HepG2 (cell line): ENCODE results near the gene SFT2D1. TPM values are rescaled to one million over a fixed set of nuclear protein-coding genes. Genes with fewer than 3 reads are reported as not detected.

Source experiments
- CHD2 ChIP-seq: IDR thresholded peaks from 2 replicates; pipeline ENCODE4 v1.6.1; 2011; ENCODE audit warnings: low read depth, low read length, improper control_type of control experiment
- FOXO1 ChIP-seq: sonication (generic); formaldehyde crosslinking; IDR thresholded peaks from 2 replicates; pipeline ENCODE4 v1.4.0; 2020; ENCODE audit warnings: missing genetic modification reagents
- MYPOP ChIP-seq: sonication (generic); formaldehyde crosslinking; IDR thresholded peaks from 2 replicates; pipeline ENCODE4 v1.8.1; 2023; ENCODE audit warnings: mild to moderate bottlenecking, moderate library complexity, missing genetic modification reagents
- PHF21A ChIP-seq: sonication (generic); formaldehyde crosslinking; IDR thresholded peaks from 2 replicates; pipeline ENCODE4 v1.5.0; 2020; ENCODE audit warnings: mild to moderate bottlenecking, missing genetic modification reagents
- SKIL ChIP-seq: sonication (generic); formaldehyde crosslinking; IDR thresholded peaks from 2 replicates; pipeline ENCODE4 v1.8.0; 2022; ENCODE audit warnings: missing genetic modification reagents, mild to moderate bottlenecking, moderate library complexity, borderline replicate concordance
- SOX6 ChIP-seq, 2 experiments: fragments of 450-650 bp in 1 of 2; sonication (generic) in 1 of 2; formaldehyde crosslinking in 1 of 2; IDR thresholded peaks; 2 replicates each; pipeline versions ENCODE4 v1.4.0 to v1.6.1; 2017 to 2020; ENCODE audit warnings: antibody characterized with exemption in 1 of 2, mild to moderate bottlenecking in 1 of 2, missing genetic modification reagents in 1 of 2
- ZNF710 ChIP-seq: sonication (generic); formaldehyde crosslinking; IDR thresholded peaks from 2 replicates; pipeline ENCODE4 v1.5.0; 2020; ENCODE audit warnings: mild to moderate bottlenecking, missing genetic modification reagents, borderline replicate concordance
- ZNF790 ChIP-seq: sonication (generic); formaldehyde crosslinking; IDR thresholded peaks from 2 replicates; pipeline ENCODE4 v1.8.0; 2022; ENCODE audit warnings: missing genetic modification reagents, mild to moderate bottlenecking, borderline replicate concordance
- ZNF816 ChIP-seq: sonication (generic); formaldehyde crosslinking; IDR thresholded peaks from 2 replicates; pipeline ENCODE4 v1.8.0; 2022; ENCODE audit warnings: missing genetic modification reagents, mild to moderate bottlenecking, borderline replicate concordance
- ZSCAN9 ChIP-seq: IDR thresholded peaks from 2 replicates; pipeline ENCODE4 v1.6.1; 2016; ENCODE audit warnings: borderline replicate concordance
- ZZZ3 ChIP-seq: sonication (generic); formaldehyde crosslinking; IDR thresholded peaks from 2 replicates; pipeline ENCODE4 v1.4.0; 2020; ENCODE audit warnings: missing genetic modification reagents, mild to moderate bottlenecking, borderline replicate concordance
- polyA plus RNA-seq, 8 experiments: library from polyadenylated mRNA; depleted of rRNA in 3 of 8; stranded (reverse) in 7 of 8; unstranded in 1 of 8; fragments of >200 nt; fragmentation: Illumina TruSeq in 4 of 8; extraction: Trizol in 4 of 8; gene quantifications; 2 replicates each; pipeline versions ENCODE4 v1.2.1 to v1.2.3, GENCODE V29; 2011 to 2016; ENCODE audit warnings: low read depth in 4 of 8, missing spikeins in 1 of 8, mixed read lengths in 1 of 8; ENCODE audit not compliant: insufficient read depth in 1 of 8
- total RNA-seq, 5 experiments: library from RNA; depleted of rRNA; stranded (reverse); fragments of >200 nt; fragmentation: Illumina TruSeq; extraction: Trizol; gene quantifications; 2 replicates each; pipeline ENCODE4 v1.2.3, GENCODE V29; 2016; ENCODE audit warnings: low read depth in 1 of 5
- TF ChIP-seq, protein P1 (sequence below): sonication (generic); formaldehyde crosslinking; IDR thresholded peaks from 2 replicates; pipeline ENCODE4 v1.9.0; 2021; ENCODE audit warnings: mild to moderate bottlenecking, missing genetic modification reagents
- TF ChIP-seq, protein P2 (sequence below): sonication (generic); formaldehyde crosslinking; IDR thresholded peaks from 2 replicates; pipeline ENCODE4 v1.4.0; 2020; ENCODE audit warnings: missing genetic modification reagents

Gene SFT2D1
- total and polyA plus RNA-seq, 2 of the 13 experiments (the other 11 are each of a cell fraction or from before 2014, with no cell fraction given), result 115 to 147 TPM

DNA sequence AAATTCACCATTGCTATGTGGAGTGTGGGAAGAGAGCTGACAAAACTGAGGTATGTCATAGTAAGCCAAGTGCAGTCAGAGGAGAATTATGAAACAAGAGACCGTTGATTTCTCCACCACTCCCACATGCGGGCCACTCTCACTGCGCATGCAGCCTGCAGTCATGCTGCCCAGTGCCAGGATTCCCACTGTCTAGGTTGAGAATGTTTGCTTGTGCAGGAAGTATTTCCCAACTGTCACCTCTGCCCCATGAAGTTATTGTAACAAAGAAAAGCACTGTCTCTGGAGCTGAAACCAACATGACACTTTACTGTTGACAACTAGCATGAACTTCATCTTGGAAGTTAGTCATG, 18.7 kb upstream of the SFT2D1 start (continued):
- TF ChIP-seq, protein P1, sequence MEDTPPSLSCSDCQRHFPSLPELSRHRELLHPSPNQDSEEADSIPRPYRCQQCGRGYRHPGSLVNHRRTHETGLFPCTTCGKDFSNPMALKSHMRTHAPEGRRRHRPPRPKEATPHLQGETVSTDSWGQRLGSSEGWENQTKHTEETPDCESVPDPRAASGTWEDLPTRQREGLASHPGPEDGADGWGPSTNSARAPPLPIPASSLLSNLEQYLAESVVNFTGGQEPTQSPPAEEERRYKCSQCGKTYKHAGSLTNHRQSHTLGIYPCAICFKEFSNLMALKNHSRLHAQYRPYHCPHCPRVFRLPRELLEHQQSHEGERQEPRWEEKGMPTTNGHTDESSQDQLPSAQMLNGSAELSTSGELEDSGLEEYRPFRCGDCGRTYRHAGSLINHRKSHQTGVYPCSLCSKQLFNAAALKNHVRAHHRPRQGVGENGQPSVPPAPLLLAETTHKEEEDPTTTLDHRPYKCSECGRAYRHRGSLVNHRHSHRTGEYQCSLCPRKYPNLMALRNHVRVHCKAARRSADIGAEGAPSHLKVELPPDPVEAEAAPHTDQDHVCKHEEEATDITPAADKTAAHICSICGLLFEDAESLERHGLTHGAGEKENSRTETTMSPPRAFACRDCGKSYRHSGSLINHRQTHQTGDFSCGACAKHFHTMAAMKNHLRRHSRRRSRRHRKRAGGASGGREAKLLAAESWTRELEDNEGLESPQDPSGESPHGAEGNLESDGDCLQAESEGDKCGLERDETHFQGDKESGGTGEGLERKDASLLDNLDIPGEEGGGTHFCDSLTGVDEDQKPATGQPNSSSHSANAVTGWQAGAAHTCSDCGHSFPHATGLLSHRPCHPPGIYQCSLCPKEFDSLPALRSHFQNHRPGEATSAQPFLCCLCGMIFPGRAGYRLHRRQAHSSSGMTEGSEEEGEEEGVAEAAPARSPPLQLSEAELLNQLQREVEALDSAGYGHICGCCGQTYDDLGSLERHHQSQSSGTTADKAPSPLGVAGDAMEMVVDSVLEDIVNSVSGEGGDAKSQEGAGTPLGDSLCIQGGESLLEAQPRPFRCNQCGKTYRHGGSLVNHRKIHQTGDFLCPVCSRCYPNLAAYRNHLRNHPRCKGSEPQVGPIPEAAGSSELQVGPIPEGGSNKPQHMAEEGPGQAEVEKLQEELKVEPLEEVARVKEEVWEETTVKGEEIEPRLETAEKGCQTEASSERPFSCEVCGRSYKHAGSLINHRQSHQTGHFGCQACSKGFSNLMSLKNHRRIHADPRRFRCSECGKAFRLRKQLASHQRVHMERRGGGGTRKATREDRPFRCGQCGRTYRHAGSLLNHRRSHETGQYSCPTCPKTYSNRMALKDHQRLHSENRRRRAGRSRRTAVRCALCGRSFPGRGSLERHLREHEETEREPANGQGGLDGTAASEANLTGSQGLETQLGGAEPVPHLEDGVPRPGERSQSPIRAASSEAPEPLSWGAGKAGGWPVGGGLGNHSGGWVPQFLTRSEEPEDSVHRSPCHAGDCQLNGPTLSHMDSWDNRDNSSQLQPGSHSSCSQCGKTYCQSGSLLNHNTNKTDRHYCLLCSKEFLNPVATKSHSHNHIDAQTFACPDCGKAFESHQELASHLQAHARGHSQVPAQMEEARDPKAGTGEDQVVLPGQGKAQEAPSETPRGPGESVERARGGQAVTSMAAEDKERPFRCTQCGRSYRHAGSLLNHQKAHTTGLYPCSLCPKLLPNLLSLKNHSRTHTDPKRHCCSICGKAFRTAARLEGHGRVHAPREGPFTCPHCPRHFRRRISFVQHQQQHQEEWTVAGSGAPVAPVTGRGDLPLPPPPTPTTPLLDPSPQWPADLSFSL (CRISPR knock-in tag), result peak; percentile 61; the same call in 1 of the 2 replicates
- TF ChIP-seq SKIL (CRISPR knock-in tag), result peak; percentile 98
- no peak; the same call in 1 of the 2 replicates for TF ChIP-seq ZZZ3 (CRISPR knock-in tag)
- TF ChIP-seq SOX6 (IDR thresholded peaks at IDR 0.05), result no peak
- peak; percentile 98 for TF ChIP-seq SOX6 (CRISPR knock-in tag; IDR thresholded peaks at IDR 0.05)
- TF ChIP-seq PHF21A (CRISPR knock-in tag), result peak; percentile 98
- TF ChIP-seq ZNF710 (CRISPR knock-in tag), result peak; percentile 88; the same call in 1 of the 2 replicates
- TF ChIP-seq ZSCAN9 (CRISPR knock-in tag), result peak; percentile 92
- TF ChIP-seq, protein P2, sequence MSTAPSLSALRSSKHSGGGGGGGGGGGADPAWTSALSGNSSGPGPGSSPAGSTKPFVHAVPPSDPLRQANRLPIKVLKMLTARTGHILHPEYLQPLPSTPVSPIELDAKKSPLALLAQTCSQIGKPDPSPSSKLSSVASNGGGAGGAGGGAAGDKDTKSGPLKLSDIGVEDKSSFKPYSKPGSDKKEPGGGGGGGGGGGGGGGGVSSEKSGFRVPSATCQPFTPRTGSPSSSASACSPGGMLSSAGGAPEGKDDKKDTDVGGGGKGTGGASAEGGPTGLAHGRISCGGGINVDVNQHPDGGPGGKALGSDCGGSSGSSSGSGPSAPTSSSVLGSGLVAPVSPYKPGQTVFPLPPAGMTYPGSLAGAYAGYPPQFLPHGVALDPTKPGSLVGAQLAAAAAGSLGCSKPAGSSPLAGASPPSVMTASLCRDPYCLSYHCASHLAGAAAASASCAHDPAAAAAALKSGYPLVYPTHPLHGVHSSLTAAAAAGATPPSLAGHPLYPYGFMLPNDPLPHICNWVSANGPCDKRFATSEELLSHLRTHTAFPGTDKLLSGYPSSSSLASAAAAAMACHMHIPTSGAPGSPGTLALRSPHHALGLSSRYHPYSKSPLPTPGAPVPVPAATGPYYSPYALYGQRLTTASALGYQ (CRISPR knock-in tag), result peak; percentile 97
- TF ChIP-seq FOXO1 (CRISPR knock-in tag), result peak; percentile 98
- no peak for TF ChIP-seq CHD2
- TF ChIP-seq MYPOP (CRISPR knock-in tag), result peak; percentile 90; the same call in 1 of the 2 replicates
- peak; percentile 72; the same call in 1 of the 2 replicates for TF ChIP-seq ZNF790 (CRISPR knock-in tag)
- peak; percentile 61; the same call in 1 of the 2 replicates for TF ChIP-seq ZNF816 (CRISPR knock-in tag)
